ENCODE measurements around the gene CPPED1.

- TF ChIP-seq POLR2A (IDR thresholded peaks at IDR 0.05) (no peak), CTCF (IDR thresholded peaks at IDR 0.05) (no peak)
Observed at GRCh38 chr16:12637002-12637401, 166.7 kb downstream of the CPPED1 start.
